ENCODE results near the gene TSC22D1. TPM values are rescaled to one million over a fixed set of nuclear protein-coding genes. Genes with fewer than 3 reads are reported as not detected.
"Not testable (repeated sequence)": the region's sequence is repeated elsewhere in the genome, so short reads cannot be mapped to it uniquely, and the experiment has no call there.

Gene TSC22D1
- total RNA-seq, 2 donors from 2014 or later = 4.1 to 6.8 TPM

DNA sequence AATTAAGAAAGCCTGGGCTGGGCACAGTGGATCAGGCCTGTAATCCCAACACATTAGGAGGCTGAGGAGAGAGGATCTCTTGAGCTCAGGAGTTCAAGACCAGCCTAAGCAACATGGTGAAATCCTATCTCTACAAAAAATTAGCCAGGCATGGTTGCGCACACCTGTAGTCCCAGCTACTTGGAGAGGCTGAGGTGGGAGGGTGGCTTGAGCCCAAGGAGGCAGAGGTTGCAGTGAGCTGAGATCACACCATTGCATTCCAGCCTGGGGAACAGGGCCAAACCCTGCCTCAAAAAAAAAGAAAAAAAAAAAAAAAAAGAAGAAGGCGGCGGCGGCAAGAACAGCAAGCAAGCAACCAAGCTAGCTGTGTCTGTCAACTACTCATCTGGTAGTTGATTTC is 26.7 kb downstream of the TSC22D1 start:
- H3K9me3 Mint-ChIP-seq = no peaks in the 10 kb centered on the region

DNA sequence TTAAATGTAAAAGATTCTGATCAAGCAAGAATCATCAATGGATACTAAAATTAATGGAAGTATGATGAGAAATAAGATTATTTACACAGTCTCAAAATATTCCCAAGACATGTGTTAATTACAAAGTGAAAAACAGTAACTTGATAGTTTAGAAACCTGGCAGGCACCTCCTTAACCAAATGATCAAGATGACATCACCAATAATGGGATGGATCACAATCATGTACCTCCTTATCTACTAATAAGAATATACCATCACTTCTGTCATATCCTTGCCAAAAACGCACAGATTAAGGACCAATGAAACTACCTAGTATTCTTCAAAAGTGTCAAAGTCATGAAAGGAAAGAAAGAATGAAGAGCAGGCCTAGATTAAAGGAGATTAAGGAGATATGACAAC is 30.0 kb downstream of the TSC22D1 start:
- Mint-ChIP-seq H3K4me3 (no peak overlapping the region), H3K9me3 (no peaks in the 10 kb centered on the region), H3K36me3 (ENCODE audit: low read depth) (no peaks in the 10 kb centered on the region), H3K27me3 (no peaks in the 10 kb centered on the region), H3K27ac (no peak overlapping the region), H3K4me1 (no peaks in the 10 kb centered on the region)
- ATAC-seq (replicated peaks) = no peak

More for the DNA sequence above, 26.7 kb downstream of the TSC22D1 start:
- Mint-ChIP-seq H3K27me3 (no peaks in the 10 kb centered on the region), H3K27ac (no peak overlapping the region), H3K4me1 (no peaks in the 10 kb centered on the region), H3K36me3 (ENCODE audit: low read depth) (no peaks in the 10 kb centered on the region), H3K4me3 (no peak overlapping the region)
- no peak for ATAC-seq (replicated peaks)

DNA sequence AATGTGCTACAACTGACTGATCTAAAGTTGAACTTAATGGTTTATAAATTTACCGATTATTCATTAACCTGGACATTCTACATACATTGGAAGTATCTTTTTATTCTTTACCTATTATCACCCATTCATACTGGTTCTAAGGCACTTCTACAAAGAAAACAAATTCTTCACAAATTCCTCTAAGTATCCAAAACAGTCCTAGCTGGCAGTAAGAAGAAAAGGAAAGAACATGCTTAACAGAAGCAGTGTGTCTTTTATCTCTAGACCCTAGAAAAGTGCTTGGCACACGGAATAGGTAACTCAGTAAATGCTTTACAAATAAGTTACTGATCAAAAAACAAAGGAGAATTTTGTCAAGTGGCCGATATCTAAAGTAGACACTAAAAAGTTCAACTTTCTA is 32.8 kb downstream of the TSC22D1 start:
- H3K27ac Mint-ChIP-seq = no peak overlapping the region
- H3K4me3 Mint-ChIP-seq = no peak overlapping the region
- no peaks in the 10 kb centered on the region for H3K36me3 Mint-ChIP-seq (ENCODE audit: low read depth)
- H3K27me3 Mint-ChIP-seq = no peaks in the 10 kb centered on the region
- no peak for ATAC-seq (replicated peaks)
- H3K4me1 Mint-ChIP-seq = no peaks in the 10 kb centered on the region
- no peaks in the 10 kb centered on the region for H3K9me3 Mint-ChIP-seq

DNA sequence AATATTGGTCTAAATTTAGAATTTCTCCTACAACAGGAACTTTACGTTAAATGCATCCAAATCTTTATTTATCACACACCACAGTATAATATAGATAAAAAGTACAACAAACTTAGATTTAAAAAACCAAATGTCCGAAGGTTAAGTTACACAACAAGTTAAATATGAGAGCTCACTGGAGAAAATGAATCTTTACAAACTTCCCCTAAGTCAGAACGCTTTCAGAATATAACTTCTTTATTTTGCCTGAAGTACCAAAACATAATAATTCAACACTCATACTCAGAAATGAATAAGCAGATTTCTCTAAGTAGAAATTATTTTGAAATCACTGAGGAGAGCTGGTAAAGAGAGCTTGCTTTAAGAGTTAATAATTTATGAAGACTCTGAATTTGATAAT is 33.8 kb downstream of the TSC22D1 start:
- ATAC-seq (replicated peaks) = no peak
- Mint-ChIP-seq H3K27ac (no peak overlapping the region), H3K4me1 (no peaks in the 10 kb centered on the region), H3K27me3 (no peaks in the 10 kb centered on the region), H3K36me3 (ENCODE audit: low read depth) (peaks cover 6% of the 10 kb centered on the region), H3K4me3 (no peak overlapping the region), H3K9me3 (no peaks in the 10 kb centered on the region)

DNA sequence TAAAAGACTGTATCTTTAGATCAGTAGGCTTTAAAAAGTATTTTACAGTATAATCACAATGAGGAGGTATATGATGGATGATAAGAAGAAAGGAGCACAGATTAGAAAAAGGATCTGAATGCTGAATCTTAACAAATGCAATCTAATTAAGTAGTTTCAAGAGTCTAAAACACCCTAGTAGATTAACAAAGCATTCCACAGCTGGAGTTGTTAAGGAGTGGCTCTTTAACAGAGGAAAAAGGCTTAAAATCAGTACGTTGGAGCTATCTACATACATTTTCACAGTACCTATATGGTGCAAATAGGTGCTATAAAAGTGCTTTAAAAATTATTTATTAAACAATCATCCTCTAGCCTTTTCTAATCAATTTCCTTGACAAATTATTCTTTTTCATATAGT is 34.5 kb downstream of the TSC22D1 start:
- no peak overlapping the region for H3K4me3 Mint-ChIP-seq
- no peak overlapping the region for H3K27ac Mint-ChIP-seq
- H3K27me3 Mint-ChIP-seq = no peaks in the 10 kb centered on the region
- H3K9me3 Mint-ChIP-seq = no peaks in the 10 kb centered on the region
- H3K4me1 Mint-ChIP-seq = no peaks in the 10 kb centered on the region
- ATAC-seq (replicated peaks) = no peak
- peaks cover 6% of the 10 kb centered on the region for H3K36me3 Mint-ChIP-seq (ENCODE audit: low read depth)

GRCh38 chr13:44540761-44541434 is 35.2 kb downstream of the TSC22D1 start:
- Mint-ChIP-seq H3K9me3 (no peaks in the 10 kb centered on the region), H3K4me1 (no peaks in the 10 kb centered on the region), H3K27ac (no peak overlapping the region), H3K36me3 (ENCODE audit: low read depth) (peaks cover 6% of the 10 kb centered on the region), H3K4me3 (no peak overlapping the region), H3K27me3 (no peaks in the 10 kb centered on the region)
- ATAC-seq (replicated peaks) = no peak

DNA sequence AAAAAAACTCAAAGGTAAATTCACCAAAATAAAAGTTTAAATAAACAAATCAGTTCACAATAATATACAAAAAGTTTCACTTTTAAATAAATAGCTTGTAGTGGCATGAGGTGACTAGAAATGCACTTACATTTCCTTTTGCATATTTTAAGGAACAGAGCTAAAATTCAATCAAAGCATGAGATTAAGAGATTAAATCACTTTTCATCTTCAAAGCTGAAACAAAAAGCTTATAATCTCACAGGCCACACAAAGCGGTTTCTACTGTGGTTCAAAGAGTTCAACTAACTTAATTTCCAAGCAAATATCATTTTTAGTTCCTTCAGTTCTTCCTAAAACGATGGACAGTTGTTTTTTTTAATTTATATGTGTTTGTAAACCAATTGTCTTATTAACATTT is 38.9 kb downstream of the TSC22D1 start:
- ATAC-seq (replicated peaks) = no peak
- Mint-ChIP-seq H3K9me3 (no peaks in the 10 kb centered on the region), H3K36me3 (ENCODE audit: low read depth) (peaks cover 6% of the 10 kb centered on the region), H3K4me1 (no peaks in the 10 kb centered on the region), H3K27me3 (no peaks in the 10 kb centered on the region), H3K4me3 (no peak overlapping the region), H3K27ac (no peak overlapping the region)

- peak; percentile 63 for ATAC-seq (replicated peaks)
- Mint-ChIP-seq H3K4me1 (no peaks in the 10 kb centered on the region), H3K9me3 (no peaks in the 10 kb centered on the region), H3K36me3 (ENCODE audit: low read depth) (no peaks in the 10 kb centered on the region), H3K4me3 (no peak overlapping the region), H3K27me3 (no peaks in the 10 kb centered on the region), H3K27ac (no peak overlapping the region)
These were observed 52.7 kb downstream of the TSC22D1 start for GRCh38 chr13:44523146-44524015.

DNA sequence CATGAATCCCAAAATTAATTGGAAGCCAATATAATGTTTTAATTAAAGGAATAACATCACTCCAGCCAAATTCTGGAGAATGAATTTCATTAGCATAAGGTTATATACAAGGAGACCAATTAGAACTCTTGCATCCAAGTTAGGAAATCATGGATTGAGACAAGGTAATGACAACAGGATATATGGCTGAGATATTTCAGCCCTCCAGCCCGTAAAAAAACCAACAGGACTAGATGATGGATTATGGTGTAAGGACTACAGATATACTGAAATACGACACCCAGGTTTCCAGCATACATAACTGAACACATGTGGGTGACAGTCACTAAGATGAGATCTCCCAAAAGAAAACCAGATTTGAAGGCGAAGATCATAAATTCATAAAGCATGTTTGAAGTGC is 56.5 kb downstream of the TSC22D1 start:
- Mint-ChIP-seq H3K4me3 (no peak overlapping the region), H3K4me1 (no peaks in the 10 kb centered on the region), H3K27ac (no peak overlapping the region), H3K9me3 (no peaks in the 10 kb centered on the region), H3K36me3 (ENCODE audit: low read depth) (no peaks in the 10 kb centered on the region), H3K27me3 (no peaks in the 10 kb centered on the region)
- ATAC-seq (replicated peaks) = no peak

DNA sequence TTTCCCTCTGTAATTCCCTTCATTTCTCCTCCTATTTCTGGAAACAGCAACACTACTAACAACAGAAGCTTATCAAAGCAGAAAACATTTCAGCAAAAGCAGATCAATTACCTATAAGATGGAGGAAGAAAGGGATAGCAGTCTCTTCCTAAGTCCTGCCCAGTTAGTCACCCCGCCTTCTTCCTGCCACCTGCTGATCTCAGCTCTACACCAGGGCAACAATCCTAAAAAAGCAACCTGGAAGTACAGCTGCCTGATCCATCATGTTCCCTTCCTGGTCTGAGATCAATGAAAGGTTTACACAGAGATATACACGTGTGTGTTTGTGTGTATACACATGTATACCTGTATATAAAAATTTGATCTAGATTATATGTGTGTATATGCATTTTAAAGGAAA is 59.4 kb downstream of the TSC22D1 start:
- no peaks in the 10 kb centered on the region for H3K27me3 Mint-ChIP-seq
- H3K4me3 Mint-ChIP-seq = no peak overlapping the region
- ATAC-seq (replicated peaks) = no peak
- H3K4me1 Mint-ChIP-seq = peaks cover 6% of the 10 kb centered on the region
- no peak overlapping the region for H3K27ac Mint-ChIP-seq
- H3K9me3 Mint-ChIP-seq = no peaks in the 10 kb centered on the region
- H3K36me3 Mint-ChIP-seq (ENCODE audit: low read depth) = no peaks in the 10 kb centered on the region

GRCh38 chr13:44514278-44514677 is 61.9 kb downstream of the TSC22D1 start:
- peaks cover 6% of the 10 kb centered on the region for H3K4me1 Mint-ChIP-seq
- no peaks in the 10 kb centered on the region for H3K27me3 Mint-ChIP-seq
- no peak for ATAC-seq (replicated peaks)
- no peaks in the 10 kb centered on the region for H3K36me3 Mint-ChIP-seq (ENCODE audit: low read depth)
- H3K4me3 Mint-ChIP-seq = no peak overlapping the region
- no peak overlapping the region for H3K27ac Mint-ChIP-seq
- H3K9me3 Mint-ChIP-seq = no peaks in the 10 kb centered on the region

- not testable (repeated sequence) for ATAC-seq (replicated peaks); H3K4me3 Mint-ChIP-seq; H3K27ac Mint-ChIP-seq; H3K27me3 Mint-ChIP-seq; H3K4me1 Mint-ChIP-seq; H3K36me3 Mint-ChIP-seq (ENCODE audit: low read depth); H3K9me3 Mint-ChIP-seq
These were observed 66.3 kb downstream of the TSC22D1 start for GRCh38 chr13:44509853-44510252.

GRCh38 chr13:44508562-44509077 is 67.5 kb downstream of the TSC22D1 start:
- no peaks in the 10 kb centered on the region for H3K9me3 Mint-ChIP-seq
- no peaks in the 10 kb centered on the region for H3K36me3 Mint-ChIP-seq (ENCODE audit: low read depth)
- no peak overlapping the region for H3K4me3 Mint-ChIP-seq
- peak overlapping the region; percentile 40 for H3K27ac Mint-ChIP-seq
- peaks cover 5% of the 10 kb centered on the region for H3K4me1 Mint-ChIP-seq
- no peaks in the 10 kb centered on the region for H3K27me3 Mint-ChIP-seq
- no peak for ATAC-seq (replicated peaks)

GRCh38 chr13:44507639-44508038 is 68.5 kb downstream of the TSC22D1 start:
- Mint-ChIP-seq H3K27me3 (no peaks in the 10 kb centered on the region), H3K4me1 (peaks cover 5% of the 10 kb centered on the region), H3K36me3 (ENCODE audit: low read depth) (no peaks in the 10 kb centered on the region), H3K4me3 (no peak overlapping the region), H3K9me3 (no peaks in the 10 kb centered on the region), H3K27ac (no peak overlapping the region)
- ATAC-seq (replicated peaks) = no peak

DNA sequence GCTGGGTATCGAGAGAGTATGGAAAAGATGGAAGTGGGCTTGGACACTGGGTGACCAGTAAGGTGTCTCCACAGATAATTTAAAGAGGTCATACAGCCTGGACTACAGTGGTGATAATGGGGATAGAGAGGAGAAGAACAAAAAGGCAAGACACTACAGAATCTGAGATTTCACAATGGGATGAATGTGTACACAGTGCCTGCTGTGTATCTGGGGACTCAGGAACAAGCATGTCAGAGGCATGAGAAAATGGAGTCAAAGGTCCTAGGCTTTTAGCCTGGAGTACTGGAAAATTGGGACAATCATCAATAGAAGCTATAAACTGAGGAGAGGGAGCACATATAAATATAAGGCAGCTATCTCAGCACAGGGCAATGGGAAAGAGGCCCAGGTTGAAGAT is 69.4 kb downstream of the TSC22D1 start:
- Mint-ChIP-seq H3K27me3 (no peaks in the 10 kb centered on the region), H3K27ac (no peak overlapping the region), H3K9me3 (no peaks in the 10 kb centered on the region), H3K4me1 (peaks cover 5% of the 10 kb centered on the region), H3K4me3 (no peak overlapping the region), H3K36me3 (ENCODE audit: low read depth) (no peaks in the 10 kb centered on the region)
- ATAC-seq (replicated peaks) = no peak

All from activated T-helper 17 cell treated with anti-CD3 and anti-CD28 coated beads, Interleukin-2, amount 50 U/mL, for 72 hours (primary cell).